H1 (cell line): ENCODE results near the gene MYLK. TPM values are rescaled to one million over a fixed set of nuclear protein-coding genes. Genes with fewer than 3 reads are reported as not detected.

Experiments used
- CTCF ChIA-PET: fragments of 300-600 bp; sonication (Branson Sonifier 250); formaldehyde crosslinking; loops from one replicate; lab custom pipeline; 2021; ENCODE audit not compliant: partially characterized antibody; lab: Charles Lee
- POLR2A ChIA-PET: fragments of 300-600 bp; sonication (Branson Sonifier 250); formaldehyde crosslinking; loops from one replicate; lab custom pipeline; 2021; ENCODE audit warnings: inconsistent platforms; ENCODE audit not compliant: partially characterized antibody; lab: Charles Lee
- DNase-seq, 2 experiments: peaks; one replicate each; pipeline versions ENCODE4 v3.0.0 to v3.0.0-alpha.2; 2010 to 2022; ENCODE audit warnings: low spot score in 2 of 2, low read depth in 1 of 2, mixed read lengths in 1 of 2
- FAIRE-seq: peaks from 2 replicates; lab custom pipeline; 2011; peaks lifted over from hg19 to GRCh38; lab: Jason Lieb, UNC
- H2AFZ ChIP-seq: 2 replicates; pipeline ENCODE4 v1.8.1; 2012; ENCODE audit warnings: low read length, inconsistent platforms
- H2AK5ac ChIP-seq: 2 replicates; pipeline ENCODE4 v1.6.1; 2013; ENCODE audit warnings: low read depth, low read length
- H2BK120ac ChIP-seq: replicated peaks from 2 replicates; pipeline ENCODE3; 2013; ENCODE audit warnings: low read depth, low read length, inconsistent platforms
- H2BK12ac ChIP-seq: 2 replicates; pipeline ENCODE4 v1.6.1; 2013; ENCODE audit warnings: low read depth, low read length
- H2BK15ac ChIP-seq: 2 replicates; pipeline ENCODE4 v1.6.1; 2013; ENCODE audit warnings: low read length
- H2BK20ac ChIP-seq: 2 replicates; pipeline ENCODE4 v1.6.1; 2013; ENCODE audit warnings: low read length
- H2BK5ac ChIP-seq: 2 replicates; pipeline ENCODE4 v1.6.1; 2013; ENCODE audit warnings: low read depth, low read length
- H3K14ac ChIP-seq: 2 replicates; pipeline ENCODE4 v1.6.1; 2013; ENCODE audit warnings: inconsistent platforms; ENCODE audit not compliant: insufficient read length
- H3K18ac ChIP-seq: 2 replicates; pipeline ENCODE4 v1.6.1; 2013; ENCODE audit warnings: low read length; ENCODE audit errors: extremely low read depth
- H3K23ac ChIP-seq: 2 replicates; pipeline ENCODE4 v1.6.1; 2013; ENCODE audit warnings: inconsistent platforms; ENCODE audit not compliant: insufficient read length
- H3K23me2 ChIP-seq: 2 replicates; pipeline ENCODE4 v1.6.1; 2013; ENCODE audit warnings: low read depth, low read length
- H3K27ac ChIP-seq: 2 replicates; pipeline ENCODE4 v1.6.1; 2011; ENCODE audit warnings: low read depth, low read length, inconsistent platforms
- H3K27me3 ChIP-seq, 4 experiments: replicated peaks in 1 of 4; 1 replicate in 1 of 4; 2 replicates in 3 of 4; pipeline versions ENCODE4 v1.6.1 to v1.8.1; 2011 to 2013; ENCODE audit warnings: low read length in 3 of 4, mild to moderate bottlenecking in 3 of 4, inconsistent platforms in 2 of 4, mixed read lengths in 2 of 4, moderate library complexity in 1 of 4; ENCODE audit not compliant: control insufficient read depth in 3 of 4, insufficient read depth in 3 of 4; ENCODE audit errors: extremely low read depth in 1 of 4
- H3K36me3 ChIP-seq, 4 experiments: 2 replicates each; pipeline versions ENCODE4 v1.6.1 to v1.8.1; 2011 to 2013; ENCODE audit warnings: mild to moderate bottlenecking in 4 of 4, low read length in 3 of 4, moderate library complexity in 2 of 4, control low read depth in 1 of 4, inconsistent platforms in 1 of 4; ENCODE audit not compliant: insufficient read depth in 4 of 4, control insufficient read depth in 2 of 4
- H3K4ac ChIP-seq: replicated peaks from 2 replicates; pipeline ENCODE3; 2013; ENCODE audit warnings: low read length, low read depth, mixed read lengths, inconsistent platforms; ENCODE audit not compliant: insufficient read length
- H3K4me1 ChIP-seq, 4 experiments: replicated peaks in 1 of 4; 1 replicate in 1 of 4; 2 replicates in 3 of 4; pipeline versions ENCODE4 v1.6.1 to v1.8.1; 2011 to 2013; ENCODE audit warnings: low read length in 3 of 4, inconsistent platforms in 2 of 4, mixed read lengths in 1 of 4; ENCODE audit not compliant: insufficient read depth in 4 of 4, control insufficient read depth in 3 of 4
- H3K4me2 ChIP-seq, 2 experiments: 2 replicates each; pipeline versions ENCODE4 v1.6.1 to v1.8.1; 2011 to 2013; ENCODE audit warnings: low read depth in 2 of 2, low read length in 2 of 2, control low read depth in 1 of 2, inconsistent platforms in 1 of 2, mild to moderate bottlenecking in 1 of 2; ENCODE audit not compliant: insufficient read depth in 1 of 2
- H3K4me3 ChIP-seq, 4 experiments: fragments of 200-600, 300-600 bp in 1 of 4; sonication (generic), shearing (Covaris generic), sonication (Bioruptor Twin) in 1 of 4; 2 replicates each; pipeline versions ENCODE4 v1.5.1 to v1.8.1; 2011 to 2016; ENCODE audit warnings: low read length in 4 of 4, low read depth in 3 of 4, control low read depth in 2 of 4, inconsistent platforms in 2 of 4, mild to moderate bottlenecking in 2 of 4, mixed read lengths in 1 of 4, moderate library complexity in 1 of 4; ENCODE audit not compliant: insufficient read depth in 2 of 4; ENCODE audit errors: extremely low read depth in 1 of 4
- H3K56ac ChIP-seq: replicated peaks from 2 replicates; pipeline ENCODE3; 2013; ENCODE audit warnings: low read depth, mild to moderate bottlenecking, mixed read lengths, low read length, inconsistent platforms; ENCODE audit not compliant: insufficient read length
- H3K79me1 ChIP-seq: 2 replicates; pipeline ENCODE4 v1.6.1; 2013; ENCODE audit warnings: low read depth, low read length, control low read depth
- H3K79me2 ChIP-seq, 2 experiments: 2 replicates each; pipeline versions ENCODE4 v1.6.1 to v1.8.1; 2012 to 2013; ENCODE audit warnings: low read length in 2 of 2, mild to moderate bottlenecking in 2 of 2, inconsistent platforms in 1 of 2; ENCODE audit not compliant: insufficient read depth in 2 of 2, control insufficient read depth in 1 of 2
- H3K9ac ChIP-seq, 4 experiments: replicated peaks in 1 of 4; 1 replicate in 1 of 4; 2 replicates in 3 of 4; pipeline versions ENCODE4 v1.6.1 to v1.8.1; 2011 to 2013; ENCODE audit warnings: low read depth in 3 of 4, low read length in 3 of 4, control low read depth in 2 of 4, mild to moderate bottlenecking in 2 of 4, moderate library complexity in 2 of 4, inconsistent platforms in 1 of 4; ENCODE audit errors: extremely low read depth in 1 of 4
- H3K9me3 ChIP-seq, 2 experiments: 2 replicates each; pipeline versions ENCODE4 v1.6.1 to v1.8.1; 2012 to 2013; ENCODE audit warnings: mild to moderate bottlenecking in 2 of 2, moderate library complexity in 2 of 2, control low read depth in 1 of 2, inconsistent platforms in 1 of 2, low read depth in 1 of 2, low read length in 1 of 2, mixed read lengths in 1 of 2; ENCODE audit not compliant: insufficient read depth in 2 of 2
- H4K20me1 ChIP-seq, 2 experiments: replicated peaks in 1 of 2; 2 replicates each; pipeline versions ENCODE3 to v1.8.1; 2011 to 2013; ENCODE audit warnings: inconsistent platforms in 2 of 2, low read length in 2 of 2, mild to moderate bottlenecking in 1 of 2; ENCODE audit not compliant: insufficient read depth in 2 of 2, control insufficient read depth in 1 of 2
- H4K5ac ChIP-seq: 2 replicates; pipeline ENCODE4 v1.6.1; 2013; ENCODE audit warnings: low read length, low read depth, mixed read lengths, inconsistent platforms; ENCODE audit not compliant: insufficient read length
- H4K8ac ChIP-seq: 2 replicates; pipeline ENCODE4 v1.8.0; 2013; ENCODE audit warnings: mild to moderate bottlenecking, moderate library complexity, low read length, inconsistent platforms; ENCODE audit not compliant: insufficient read depth; ENCODE audit errors: extremely low read depth
- H4K91ac ChIP-seq: replicated peaks from 2 replicates; pipeline ENCODE3; 2013; ENCODE audit warnings: low read length, mixed read lengths, inconsistent platforms; ENCODE audit not compliant: insufficient read length
- FOSL1 ChIP-seq: IDR thresholded peaks from 2 replicates; pipeline ENCODE4 v1.6.1; 2011; ENCODE audit warnings: mild to moderate bottlenecking, low read depth, low read length, moderate library complexity; ENCODE audit not compliant: insufficient read depth
- TCF12 ChIP-seq: IDR thresholded peaks from 2 replicates; pipeline ENCODE4 v1.6.1; 2011; ENCODE audit warnings: low read depth, mild to moderate bottlenecking, low read length
- WGBS, 2 experiments: shearing (Covaris generic) in 1 of 2; methylation state at CpG; one replicate each; pipeline versions ENCODE4 v1.1.6 to v1.1.7; 2013 to 2015; ENCODE audit warnings: low lambda C conversion rate in 2 of 2, mixed read lengths in 2 of 2, inconsistent platforms in 1 of 2, low coverage in 1 of 2, missing lambda C conversion rate in 1 of 2; ENCODE audit not compliant: insufficient replicate concordance in 2 of 2, insufficient coverage in 1 of 2, insufficient read length in 1 of 2; ENCODE audit errors: extremely low coverage in 1 of 2, missing lambda C conversion rate in 1 of 2; 5-methylcytosine and 5-hydroxymethylcytosine counted together
- polyA plus RNA-seq, 7 experiments: library from polyadenylated mRNA; depleted of rRNA in 3 of 7; stranded (reverse) in 5 of 7; unstranded in 2 of 7; fragments of >200 nt in 5 of 7; fragments of 200-250 nt in 2 of 7; gene quantifications; 1 replicate in 5 of 7; 2 replicates in 1 of 7; 4 replicates in 1 of 7; pipeline versions ENCODE4 v1.2.1 to v1.2.3, GENCODE V29; 2011 to 2013; ENCODE audit warnings: missing spikeins in 2 of 7, mixed read lengths in 2 of 7
- total RNA-seq: library from RNA; stranded (reverse); fragmentation: NEBNext Ultra II Directional; extraction: Animal tissue kit (Norgen Biotek cat#: 25700); gene quantifications from 2 replicates; pipeline ENCODE4 v1.2.1, GENCODE V29; 2021
- TF ChIP-seq, protein P1 (sequence below): IDR thresholded peaks from 2 replicates; pipeline ENCODE4 v1.6.1; 2011; ENCODE audit warnings: low read depth, mild to moderate bottlenecking, low read length; ENCODE audit not compliant: insufficient read depth

Gene MYLK
- total and polyA plus RNA-seq, 2 of the 8 experiments (the other 6 are each of a cell fraction or from before 2014, with no cell fraction given), result 11.6 to 21.3 TPM

DNA sequence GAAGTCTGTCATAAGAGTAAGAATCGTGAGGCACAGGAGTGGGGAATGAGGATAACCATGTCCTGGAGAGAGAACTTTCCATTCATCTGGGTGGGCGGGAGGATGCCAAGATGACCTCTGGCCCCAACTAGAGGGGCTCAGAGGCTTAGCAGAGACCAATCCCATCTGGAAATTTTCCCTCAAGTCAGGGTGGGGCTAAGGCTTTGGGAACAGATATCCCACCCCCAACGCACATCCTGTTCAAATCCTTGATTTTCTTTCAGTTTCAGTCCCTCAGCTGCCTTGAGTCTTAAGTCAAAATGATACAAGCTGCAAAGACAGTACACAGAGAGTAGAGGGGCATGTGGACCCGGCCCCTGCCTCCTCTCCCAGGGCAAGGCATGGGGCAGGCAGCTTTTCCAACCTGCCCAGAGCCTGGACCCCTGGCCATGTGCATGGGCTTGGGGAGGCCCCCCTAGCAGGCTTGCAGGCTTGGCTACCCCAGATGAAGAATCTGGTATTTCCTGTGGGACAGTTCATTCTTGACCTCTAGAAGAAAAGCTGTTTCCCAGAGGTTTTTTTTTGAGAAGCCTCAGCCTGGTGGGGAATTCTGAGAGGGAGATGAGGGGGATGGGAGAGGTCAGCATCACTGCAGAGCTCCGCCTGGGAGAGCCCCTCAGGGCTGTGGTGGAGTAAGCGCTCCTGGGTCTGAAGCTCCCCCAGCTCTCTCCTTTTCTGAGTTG, 189.6 kb downstream of the MYLK start:
- Histone ChIP-seq H3K23ac (no peak overlapping the region), H4K5ac (no peak overlapping the region), H3K9me3 (no peaks in the 10 kb centered on the region), H3K36me3 (peaks cover 0 to 3% (median 0%) of the 10 kb centered on the region in 4 experiments; a peak in 1 of 8 replicates), H2BK20ac (no peak overlapping the region), H2AK5ac (no peak overlapping the region), H3K4ac (no peak overlapping the region), H3K9ac (no peak overlapping the region), H4K20me1 (no peaks in the 10 kb centered on the region), H3K79me2 (no peaks in the 10 kb centered on the region), H3K4me1 (peaks cover 0 to 7% (median 2%) of the 10 kb centered on the region in 4 experiments; a peak in 3 of 7 replicates), H3K23me2 (no peaks in the 10 kb centered on the region), H3K4me3 (no peak overlapping the region), H2BK12ac (no peak overlapping the region), H3K18ac (no peak overlapping the region), H3K79me1 (no peaks in the 10 kb centered on the region; the same call in 1 of the 2 replicates)
- DNase-seq, result no peak
- TF ChIP-seq FOSL1 (no peak), TCF12 (no peak)
- TF ChIP-seq, protein P1, sequence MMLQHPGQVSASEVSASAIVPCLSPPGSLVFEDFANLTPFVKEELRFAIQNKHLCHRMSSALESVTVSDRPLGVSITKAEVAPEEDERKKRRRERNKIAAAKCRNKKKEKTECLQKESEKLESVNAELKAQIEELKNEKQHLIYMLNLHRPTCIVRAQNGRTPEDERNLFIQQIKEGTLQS, result no peak
- TF ChIP-seq, all 59 proteins: peak for 0
- Histone ChIP-seq H3K14ac (no peak overlapping the region), H2BK120ac (no peak overlapping the region), H4K8ac (no peak overlapping the region; the same call in 1 of the 2 replicates), H3K27ac (no peak overlapping the region), H4K91ac (no peak overlapping the region), H2AFZ (no peak overlapping the region), H3K56ac (no peak overlapping the region), H2BK5ac (no peak overlapping the region), H3K27me3 (no peaks in the 10 kb centered on the region; a peak in 1 of 7 replicates), H3K4me2 (no peak overlapping the region), H2BK15ac (no peak overlapping the region)
- POLR2A ChIA-PET, result interaction anchor here (0.8 to 1.8 kb wide), 2 partner anchors 10 to 13 kb away, joined by 3 to 4 read pairs; no protein-coding TSS in a partner anchor
- CTCF ChIA-PET, result interaction anchor here (0.8 to 51.6 kb wide), 13 partner anchors 8 to 136 kb away, joined by 3 to 1463 read pairs (median 5); no protein-coding TSS in a partner anchor
- 89% methylated on average over 4 of the region's 6 CpGs; no CpG with 5 or more reads in 1 of the 2 experiments for WGBS, 2 experiments
- no peak for FAIRE-seq
